B cell (primary cell): Measurements from ENCODE around the gene HLA-DQB1. TPM values are rescaled to one million over a fixed set of nuclear protein-coding genes. Genes with fewer than 3 reads are reported as not detected.
"Not testable (repeated sequence)": the region's sequence is repeated elsewhere in the genome, so short reads cannot be mapped to it uniquely, and the experiment has no call there.

Source experiments
- ATAC-seq: fragments of 200-7000 bp; cut with Tn5 transposase; one replicate; pipeline ENCODE4 v1.10.0; 2021; ENCODE audit warnings: low read depth, mild to moderate bottlenecking, moderate number of reproducible peaks, moderate library complexity
- CTCF ChIA-PET: fragments of 350-600 bp; sonication (Branson Sonifier 250); formaldehyde crosslinking; loops from one replicate; lab custom pipeline; 2021; ENCODE audit warnings: antibody characterized with exemption, inconsistent platforms; lab: Charles Lee
- POLR2A ChIA-PET: fragments of 350-600 bp; sonication (Branson Sonifier 250); formaldehyde crosslinking; loops from one replicate; lab custom pipeline; 2021; ENCODE audit warnings: antibody characterized with exemption; lab: Charles Lee
- DNase-seq: peaks from one replicate; pipeline ENCODE4 v3.0.0; 2013
- H2AFZ ChIP-seq: 2 replicates; pipeline ENCODE4 v1.6.1; 2012; ENCODE audit warnings: mild to moderate bottlenecking, low read depth, low read length; ENCODE audit not compliant: insufficient read depth, poor library complexity, severe bottlenecking
- H3K27ac ChIP-seq, 2 donors: 1 replicate in 1 of 2; 2 replicates in 1 of 2; pipeline ENCODE4 v1.5.1; 2012 to 2013; ENCODE audit warnings: low read length in 2 of 2, mild to moderate bottlenecking in 2 of 2, moderate library complexity in 1 of 2
- H3K27me3 ChIP-seq, 4 experiments: fragments of 200-600 bp in 1 of 4; sonication (generic) in 1 of 4; replicated peaks in 1 of 4; 1 replicate in 2 of 4; 2 replicates in 2 of 4; pipeline versions ENCODE4 v1.6.1 to v1.7.0; 2013 to 2016; ENCODE audit warnings: low read length in 3 of 4, mild to moderate bottlenecking in 2 of 4, mixed read lengths in 1 of 4, moderate library complexity in 1 of 4; ENCODE audit not compliant: insufficient read depth in 4 of 4, control insufficient read depth in 3 of 4; ENCODE audit errors: control extremely low read depth in 1 of 4
- H3K36me3 ChIP-seq, 2 experiments: replicated peaks in 1 of 2; 1 replicate in 1 of 2; 2 replicates in 1 of 2; pipeline versions ENCODE4 v1.6.1 to v1.7.1; 2013; ENCODE audit warnings: low read length in 1 of 2; ENCODE audit not compliant: insufficient read depth in 2 of 2, control insufficient read depth in 1 of 2; ENCODE audit errors: control extremely low read depth in 1 of 2, extremely low read depth in 1 of 2
- H3K4me1 ChIP-seq, 2 donors: fragments of 200-600 bp in 1 of 2; sonication (generic) in 1 of 2; 1 replicate in 1 of 2; 2 replicates in 1 of 2; pipeline versions ENCODE4 v1.5.1 to v1.6.1; 2013 to 2017; ENCODE audit warnings: low read length in 2 of 2; ENCODE audit not compliant: control insufficient read depth in 2 of 2, insufficient read depth in 2 of 2
- H3K4me2 ChIP-seq: replicated peaks from 2 replicates; pipeline ENCODE3; 2012; ENCODE audit warnings: mild to moderate bottlenecking, low read depth, low read length; ENCODE audit not compliant: poor library complexity, severe bottlenecking
- H3K4me3 ChIP-seq, 5 experiments: fragments of 200-600 bp in 1 of 5; sonication (generic) in 1 of 5; 1 replicate in 3 of 5; 2 replicates in 2 of 5; pipeline versions ENCODE4 v1.5.1 to v1.7.0; 2011 to 2016; ENCODE audit warnings: low read length in 4 of 5, mild to moderate bottlenecking in 4 of 5, low read depth in 2 of 5, control low read depth in 1 of 5, moderate library complexity in 1 of 5; ENCODE audit not compliant: insufficient read depth in 1 of 5; ENCODE audit errors: control extremely low read depth in 1 of 5, extremely low read depth in 1 of 5
- H3K79me2 ChIP-seq: fragments of 200-600 bp; sonication (generic); one replicate; pipeline ENCODE4 v1.6.0; 2016; ENCODE audit warnings: low read length; ENCODE audit not compliant: control insufficient read depth, insufficient read depth
- H3K9ac ChIP-seq: fragments of 200-600 bp; sonication (generic); 2 replicates; pipeline ENCODE4 v1.6.1; 2017; ENCODE audit warnings: mild to moderate bottlenecking, low read length, moderate library complexity
- H3K9me3 ChIP-seq, 3 donors: one replicate each; pipeline versions ENCODE4 v1.6.1 to v1.7.1; 2013; ENCODE audit warnings: low read length in 2 of 3; ENCODE audit not compliant: control insufficient read depth in 2 of 3, insufficient read depth in 1 of 3; ENCODE audit errors: control extremely low read depth in 1 of 3
- H4K20me1 ChIP-seq: 2 replicates; pipeline ENCODE4 v1.6.0; 2012; ENCODE audit warnings: mild to moderate bottlenecking, low read length; ENCODE audit not compliant: insufficient read depth, control insufficient read depth, poor library complexity, severe bottlenecking
- H3K27ac Mint-ChIP-seq: one replicate; pipeline ENCODE4 v1.8.0; 2021; ENCODE audit warnings: mixed read lengths
- H3K27me3 Mint-ChIP-seq: one replicate; pipeline ENCODE4 v1.8.0; 2021; ENCODE audit warnings: mixed read lengths
- H3K4me1 Mint-ChIP-seq: one replicate; pipeline ENCODE4 v1.8.0; 2021; ENCODE audit warnings: mixed read lengths
- H3K4me3 Mint-ChIP-seq: one replicate; pipeline ENCODE4 v1.8.0; 2021; ENCODE audit warnings: mixed read lengths
- H3K9me3 Mint-ChIP-seq: one replicate; pipeline ENCODE4 v1.8.0; 2022; ENCODE audit warnings: mixed read lengths; ENCODE audit not compliant: insufficient read depth
- EZH2 ChIP-seq: IDR thresholded peaks from 2 replicates; pipeline ENCODE4 v1.6.1; 2012; ENCODE audit warnings: borderline replicate concordance, low read depth, mild to moderate bottlenecking, moderate library complexity, low read length; ENCODE audit not compliant: insufficient read depth, poor library complexity, severe bottlenecking
- WGBS: methylation state at CpG from one replicate; pipeline ENCODE4 v1.1.5; 2013; ENCODE audit warnings: missing lambda C conversion rate; ENCODE audit not compliant: insufficient coverage; 5-methylcytosine and 5-hydroxymethylcytosine counted together
- intact Hi-C: fragments of 100-400 bp; cut with micrococcal nuclease; formaldehyde crosslinking; loops from one replicate; pipeline ENCODE4 v1.10.0; 2022
- polyA plus RNA-seq: library from polyadenylated mRNA; depleted of rRNA; stranded (reverse); fragments of >200 nt; gene quantifications from 2 replicates; pipeline ENCODE4 v1.2.3, GENCODE V29; 2012
- total RNA-seq, 2 donors: library from RNA; stranded (reverse); fragments of 120-200 nt in 1 of 2; gene quantifications; 1 replicate in 1 of 2; 2 replicates in 1 of 2; pipeline versions ENCODE4 v1.2.3 to v1.2.4, GENCODE V29; 2013 to 2022
- TF ChIP-seq, protein P1 (sequence below): fragments of 200-600 bp; IDR thresholded peaks from one replicate; pipeline ENCODE4 v1.8.0; 2022; ENCODE audit warnings: antibody characterized with exemption, mild to moderate bottlenecking

HLA-DQB1 gene
- total and polyA plus RNA-seq, 2 donors (not counting 1 experiment from before 2014, with no cell fraction given) = 267 to 986 TPM

DNA sequence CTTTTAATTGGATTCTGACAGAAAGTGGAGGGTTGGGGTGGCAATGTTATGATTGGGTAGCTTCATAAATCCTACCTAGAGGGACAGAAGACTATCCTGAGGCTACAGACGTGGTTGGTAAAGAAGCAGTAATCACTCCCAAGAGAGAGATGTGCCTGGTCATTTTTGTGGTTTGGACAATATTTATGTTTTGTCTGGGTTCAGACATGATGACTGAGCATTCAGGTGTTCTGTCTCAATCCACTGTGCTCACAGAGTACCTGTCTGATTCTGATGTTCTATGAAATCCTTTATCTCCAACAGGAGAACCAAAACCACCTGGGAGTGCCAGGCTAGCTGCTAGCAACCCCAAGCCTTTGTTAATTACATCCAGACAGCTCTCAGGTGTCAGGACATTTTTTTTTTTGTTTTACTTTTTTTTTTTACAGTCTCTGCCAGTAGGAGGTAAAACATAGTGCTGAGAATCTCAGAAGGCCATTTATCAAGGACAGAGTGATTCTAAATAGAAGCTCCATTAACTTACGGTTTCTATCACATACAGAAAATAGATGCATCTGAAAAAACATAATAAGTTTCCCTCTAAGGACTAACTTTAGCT lies 30.8 kb downstream of the HLA-DQB1 start:
- intact Hi-C loops = loop anchor here (2.0 to 5.0 kb wide), 2 partner anchors 25 to 33 kb away; no protein-coding TSS in a partner anchor
- no peaks in the 10 kb centered on the region for H3K9me3 Mint-ChIP-seq
- peaks cover 0 to 6% of the 10 kb centered on the region in 2 experiments for H3K36me3 ChIP-seq
- ATAC-seq (no peak), DNase-seq (peak; percentile 52)
- WGBS = no CpG with 5 or more reads among the region's 2 CpGs
- H3K9ac ChIP-seq = peak overlapping the region; percentile 100
- H3K27ac Mint-ChIP-seq = peak overlapping the region; percentile 99
- H3K27me3 Mint-ChIP-seq = no peaks in the 10 kb centered on the region
- H3K27ac ChIP-seq = peak overlapping the region; percentile 94 to 98
- H3K79me2 ChIP-seq = peaks cover 74% of the 10 kb centered on the region
- peak overlapping the region; percentile 75 for H3K4me2 ChIP-seq
- H3K27me3 ChIP-seq = no peaks in the 10 kb centered on the region
- H3K4me1 Mint-ChIP-seq = peaks cover 62% of the 10 kb centered on the region
- H3K4me1 ChIP-seq = peaks cover 44 to 48% of the 10 kb centered on the region in 2 donors
- ChIA-PET CTCF (interaction anchor here (1.2 to 7.7 kb wide), 3 partner anchors 8 to 22 kb away, joined by 3 to 59 read pairs (median 4); no protein-coding TSS in a partner anchor), POLR2A (interaction anchor here (0.6 to 6.6 kb wide), 7 partner anchors 10 to 105 kb away, joined by 3 to 82 read pairs (median 15); partner anchors contain the start of gene HLA-DRB5)
- TF ChIP-seq, protein P1, sequence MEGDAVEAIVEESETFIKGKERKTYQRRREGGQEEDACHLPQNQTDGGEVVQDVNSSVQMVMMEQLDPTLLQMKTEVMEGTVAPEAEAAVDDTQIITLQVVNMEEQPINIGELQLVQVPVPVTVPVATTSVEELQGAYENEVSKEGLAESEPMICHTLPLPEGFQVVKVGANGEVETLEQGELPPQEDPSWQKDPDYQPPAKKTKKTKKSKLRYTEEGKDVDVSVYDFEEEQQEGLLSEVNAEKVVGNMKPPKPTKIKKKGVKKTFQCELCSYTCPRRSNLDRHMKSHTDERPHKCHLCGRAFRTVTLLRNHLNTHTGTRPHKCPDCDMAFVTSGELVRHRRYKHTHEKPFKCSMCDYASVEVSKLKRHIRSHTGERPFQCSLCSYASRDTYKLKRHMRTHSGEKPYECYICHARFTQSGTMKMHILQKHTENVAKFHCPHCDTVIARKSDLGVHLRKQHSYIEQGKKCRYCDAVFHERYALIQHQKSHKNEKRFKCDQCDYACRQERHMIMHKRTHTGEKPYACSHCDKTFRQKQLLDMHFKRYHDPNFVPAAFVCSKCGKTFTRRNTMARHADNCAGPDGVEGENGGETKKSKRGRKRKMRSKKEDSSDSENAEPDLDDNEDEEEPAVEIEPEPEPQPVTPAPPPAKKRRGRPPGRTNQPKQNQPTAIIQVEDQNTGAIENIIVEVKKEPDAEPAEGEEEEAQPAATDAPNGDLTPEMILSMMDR = no peak
- no peak for TF ChIP-seq EZH2
- H3K9me3 ChIP-seq = no peaks in the 10 kb centered on the region
- peak overlapping the region; percentile 78 for H3K4me3 Mint-ChIP-seq
- H3K4me3 ChIP-seq = peak overlapping the region in 1 of 5 experiments; percentile 100
- no peaks in the 10 kb centered on the region for H4K20me1 ChIP-seq
- H2AFZ ChIP-seq = no peak overlapping the region

DNA sequence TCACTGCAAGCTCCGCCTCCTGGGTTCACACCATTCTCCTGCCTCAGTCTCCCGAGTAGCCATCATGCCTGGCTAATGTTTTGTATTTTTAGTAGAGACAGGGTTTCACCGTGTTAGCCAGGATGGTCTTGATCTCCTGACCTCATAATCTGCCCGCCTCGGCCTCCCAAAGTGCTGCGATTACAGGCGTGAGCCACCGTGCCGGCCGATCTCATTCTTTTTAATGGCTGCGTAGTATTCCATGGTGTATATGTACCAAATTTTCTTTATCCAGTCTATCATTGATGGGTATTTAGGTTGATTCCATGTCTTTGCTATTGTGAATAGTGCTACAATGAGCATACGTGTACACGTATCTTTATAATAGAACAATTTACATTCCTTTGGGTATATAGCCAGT lies 36.7 kb downstream of the HLA-DQB1 start:
- H3K4me1 Mint-ChIP-seq = peaks cover 74% of the 10 kb centered on the region
- peak overlapping the region; percentile 95 for H3K27ac Mint-ChIP-seq
- H3K4me3 ChIP-seq, POLR2A ChIA-PET, H3K27me3 Mint-ChIP-seq, intact Hi-C loops, ATAC-seq, DNase-seq, H3K4me2 ChIP-seq, H2AFZ ChIP-seq, H4K20me1 ChIP-seq, H3K27me3 ChIP-seq, H3K36me3 ChIP-seq, CTCF ChIA-PET, H3K9me3 Mint-ChIP-seq, H3K9ac ChIP-seq, H3K9me3 ChIP-seq: not testable (repeated sequence)
- H3K27ac ChIP-seq = peak overlapping the region in 1 of 2 donors; percentile 97
- peaks cover 65 to 66% of the 10 kb centered on the region in 2 donors for H3K4me1 ChIP-seq
- H3K79me2 ChIP-seq = peaks cover 72% of the 10 kb centered on the region
- WGBS = no CpG with 5 or more reads among the region's 13 CpGs
- H3K4me3 Mint-ChIP-seq = peak overlapping the region; percentile 58
